Spleen (tissue), 7 donors: ENCODE results near the gene SIPA1L3.

Source experiments
- POLR2AphosphoS5 ChIP-seq, 3 donors: sonication (generic); formaldehyde crosslinking; IDR thresholded peaks; one replicate each; pipeline ENCODE4 v1.5.1; 2017; ENCODE audit warnings: antibody characterized with exemption in 3 of 3
- TF ChIP-seq, protein P1 (sequence below), 11 experiments: fragments of 200-600 bp in 7 of 11; fragments of 450-650 bp in 4 of 11; sonication (generic) in 4 of 11; IDR thresholded peaks in 8 of 11; conservative IDR thresholded peaks in 3 of 11; 1 replicate in 7 of 11; 2 replicates in 4 of 11; pipeline versions ENCODE4 v1.4.0 to v1.8.0; 2016 to 2021; ENCODE audit warnings: antibody characterized with exemption in 11 of 11, inconsistent platforms in 4 of 11, mild to moderate bottlenecking in 1 of 11
- donor health status: DM: no; HTN: no; CAD: no; lungs with moderate emphysema.
- donor health status: DM: no; HTN: no; CAD: no.
- donor health status: DM: no; HTN: no; CAD: no.

DNA sequence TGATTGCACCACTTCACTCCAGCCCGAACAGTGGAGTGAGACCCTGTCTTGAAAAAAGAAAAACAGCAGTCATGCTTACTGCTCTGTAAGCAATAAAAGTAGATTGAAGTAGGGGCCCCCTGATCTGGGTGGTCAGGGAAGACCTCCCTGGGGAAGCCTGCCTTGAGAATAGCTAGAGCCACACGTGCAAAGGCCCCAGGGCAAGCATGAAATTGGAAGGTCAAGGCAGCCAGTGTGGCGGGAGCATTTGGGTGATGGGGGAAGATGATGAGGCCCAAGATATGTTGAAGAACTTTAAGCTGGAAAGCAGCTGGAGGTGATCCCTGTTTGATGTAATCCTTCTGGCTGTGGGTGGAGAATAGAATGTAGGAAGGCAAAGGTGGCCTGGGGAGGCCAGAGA is 104.4 kb downstream of the SIPA1L3 start:
- TF ChIP-seq, protein P1, sequence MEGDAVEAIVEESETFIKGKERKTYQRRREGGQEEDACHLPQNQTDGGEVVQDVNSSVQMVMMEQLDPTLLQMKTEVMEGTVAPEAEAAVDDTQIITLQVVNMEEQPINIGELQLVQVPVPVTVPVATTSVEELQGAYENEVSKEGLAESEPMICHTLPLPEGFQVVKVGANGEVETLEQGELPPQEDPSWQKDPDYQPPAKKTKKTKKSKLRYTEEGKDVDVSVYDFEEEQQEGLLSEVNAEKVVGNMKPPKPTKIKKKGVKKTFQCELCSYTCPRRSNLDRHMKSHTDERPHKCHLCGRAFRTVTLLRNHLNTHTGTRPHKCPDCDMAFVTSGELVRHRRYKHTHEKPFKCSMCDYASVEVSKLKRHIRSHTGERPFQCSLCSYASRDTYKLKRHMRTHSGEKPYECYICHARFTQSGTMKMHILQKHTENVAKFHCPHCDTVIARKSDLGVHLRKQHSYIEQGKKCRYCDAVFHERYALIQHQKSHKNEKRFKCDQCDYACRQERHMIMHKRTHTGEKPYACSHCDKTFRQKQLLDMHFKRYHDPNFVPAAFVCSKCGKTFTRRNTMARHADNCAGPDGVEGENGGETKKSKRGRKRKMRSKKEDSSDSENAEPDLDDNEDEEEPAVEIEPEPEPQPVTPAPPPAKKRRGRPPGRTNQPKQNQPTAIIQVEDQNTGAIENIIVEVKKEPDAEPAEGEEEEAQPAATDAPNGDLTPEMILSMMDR (IDR thresholded peaks at IDR 0.05 in 8 of 11, conservative IDR thresholded peaks at IDR 0.05 in 3 of 11): no peak
- TF ChIP-seq POLR2AphosphoS5 (IDR thresholded peaks at IDR 0.05): no peak
